SU-DHL-6 (cell line): ENCODE measurements around the gene ERCC4.

Experiments used
- H2AFZ ChIP-seq: fragments of 200-600 bp; sonication (generic); 2 replicates; pipeline ENCODE4 v1.6.1; 2014; ENCODE audit warnings: low read depth, mild to moderate bottlenecking, moderate library complexity, mixed read lengths, antibody characterized with exemption, low read length; ENCODE audit not compliant: severe bottlenecking
- H3F3A ChIP-seq: fragments of 200-600 bp; shearing (Covaris generic); 2 replicates; pipeline ENCODE4 v1.6.0; 2016; ENCODE audit warnings: antibody characterized with exemption, mild to moderate bottlenecking; ENCODE audit not compliant: insufficient read depth
- H3K27ac ChIP-seq: fragments of 200-600 bp; sonication (generic); 2 replicates; pipeline ENCODE4 v1.5.1; 2016; ENCODE audit warnings: low read depth, mild to moderate bottlenecking, low read length, moderate library complexity, mixed read lengths
- H3K27me3 ChIP-seq: fragments of 200-600 bp; sonication (generic), shearing (Covaris generic); 2 replicates; pipeline ENCODE4 v1.6.0; 2014; ENCODE audit warnings: mild to moderate bottlenecking, low read length
- H3K36me3 ChIP-seq: fragments of 200-600 bp; sonication (generic); 2 replicates; pipeline ENCODE4 v1.6.1; 2014; ENCODE audit warnings: mild to moderate bottlenecking, low read length, mixed read lengths
- H3K4me2 ChIP-seq: fragments of 300-600, 200-600 bp; shearing (Covaris generic), sonication (generic); 2 replicates; pipeline ENCODE4 v1.6.0; 2014; ENCODE audit warnings: low read length, low read depth, mild to moderate bottlenecking; ENCODE audit not compliant: poor library complexity, severe bottlenecking
- H3K4me3 ChIP-seq: fragments of 200-600 bp; sonication (generic); 2 replicates; pipeline ENCODE4 v1.5.1; 2014; ENCODE audit warnings: antibody characterized with exemption, low read length, mild to moderate bottlenecking, mixed read lengths; ENCODE audit not compliant: insufficient read depth, poor library complexity, severe bottlenecking
- H3K79me2 ChIP-seq: fragments of 200-600 bp; sonication (generic); 2 replicates; pipeline ENCODE4 v1.6.1; 2014; ENCODE audit warnings: mild to moderate bottlenecking, low read length, moderate library complexity; ENCODE audit not compliant: insufficient read depth
- H3K9ac ChIP-seq: fragments of 200-600 bp; sonication (generic); 2 replicates; pipeline ENCODE4 v1.7.0; 2014; ENCODE audit warnings: mild to moderate bottlenecking, low read length
- H3K9me2 ChIP-seq: fragments of 200-600 bp; sonication (generic); replicated peaks from 2 replicates; pipeline ENCODE4 v1.6.1; 2014; ENCODE audit warnings: low read length; ENCODE audit not compliant: insufficient read depth
- H3K9me3 ChIP-seq: fragments of 200-600 bp; sonication (generic); 2 replicates; pipeline ENCODE4 v1.6.1; 2014; ENCODE audit warnings: low read length, mixed read lengths; ENCODE audit not compliant: insufficient read depth
- H4K20me1 ChIP-seq: fragments of 200-600 bp; sonication (generic); 2 replicates; pipeline ENCODE4 v1.6.1; 2014; ENCODE audit warnings: low read depth, mild to moderate bottlenecking, antibody characterized with exemption, low read length, moderate library complexity, mixed read lengths
- CTCF ChIP-seq: fragments of 200-600 bp; sonication (generic); IDR thresholded peaks from one replicate; pipeline ENCODE4 v1.5.1; 2017; ENCODE audit warnings: antibody characterized with exemption, mild to moderate bottlenecking, low read length, moderate library complexity; ENCODE audit not compliant: insufficient read depth, poor library complexity, severe bottlenecking
- EZH2phosphoT487 ChIP-seq: fragments of 200-600 bp; sonication (generic), shearing (Covaris generic); conservative IDR thresholded peaks from 2 replicates; pipeline ENCODE4 v1.6.1; 2018; ENCODE audit warnings: mild to moderate bottlenecking, antibody characterized with exemption, low read length, moderate library complexity, mixed read lengths

The ERCC4 gene

GRCh38 chr16:13948086-13948485, 28.1 kb downstream of the ERCC4 start:
- TF ChIP-seq EZH2phosphoT487, result no peak
- TF ChIP-seq CTCF, result no peak
- H3K9ac ChIP-seq, result no peak overlapping the region
- no peaks in the 10 kb centered on the region for H3K9me3 ChIP-seq
- H3K4me3 ChIP-seq, result no peak overlapping the region
- no peak overlapping the region for H3K4me2 ChIP-seq
- no peaks in the 10 kb centered on the region for H3F3A ChIP-seq
- no peaks in the 10 kb centered on the region for H3K27me3 ChIP-seq
- no peaks in the 10 kb centered on the region for H4K20me1 ChIP-seq
- H3K27ac ChIP-seq, result no peak overlapping the region
- no peaks in the 10 kb centered on the region for H3K9me2 ChIP-seq
- no peaks in the 10 kb centered on the region for H3K36me3 ChIP-seq
- no peak overlapping the region for H2AFZ ChIP-seq
- H3K79me2 ChIP-seq, result no peaks in the 10 kb centered on the region

- Histone ChIP-seq H3K9me3 (no peaks in the 10 kb centered on the region), H3K9me2 (no peaks in the 10 kb centered on the region), H2AFZ (no peak overlapping the region), H4K20me1 (no peaks in the 10 kb centered on the region), H3K79me2 (no peaks in the 10 kb centered on the region), H3K27me3 (no peaks in the 10 kb centered on the region), H3K4me2 (no peak overlapping the region), H3K9ac (no peak overlapping the region), H3K27ac (no peak overlapping the region), H3K4me3 (no peak overlapping the region), H3K36me3 (no peaks in the 10 kb centered on the region), H3F3A (no peaks in the 10 kb centered on the region)
- no peak for TF ChIP-seq EZH2phosphoT487
- TF ChIP-seq CTCF, result no peak
Measured at GRCh38 chr16:13950821-13951547, 31.0 kb downstream of the ERCC4 start.

GRCh38 chr16:13951611-13952010, 31.7 kb downstream of the ERCC4 start:
- no peaks in the 10 kb centered on the region for H3K9me3 ChIP-seq
- H3K27ac ChIP-seq, result no peak overlapping the region
- H4K20me1 ChIP-seq, result no peaks in the 10 kb centered on the region
- no peak overlapping the region for H2AFZ ChIP-seq
- no peak overlapping the region for H3K4me2 ChIP-seq
- no peak overlapping the region for H3K9ac ChIP-seq
- H3K79me2 ChIP-seq, result no peaks in the 10 kb centered on the region
- H3K9me2 ChIP-seq, result no peaks in the 10 kb centered on the region
- TF ChIP-seq EZH2phosphoT487 (no peak), CTCF (no peak)
- no peaks in the 10 kb centered on the region for H3F3A ChIP-seq
- H3K36me3 ChIP-seq, result no peaks in the 10 kb centered on the region
- H3K27me3 ChIP-seq, result no peaks in the 10 kb centered on the region
- H3K4me3 ChIP-seq, result no peak overlapping the region
